GM21381 (cell line): ENCODE measurements around the gene DNER.

ENCODE experiments used
- ATAC-seq: cut with Tn5 transposase; IDR thresholded peaks from one replicate; pipeline ENCODE4 v1.9.1; 2021; ENCODE audit warnings: mild to moderate bottlenecking, moderate library complexity; ENCODE audit not compliant: unreplicated experiment

DNER gene

GRCh38 chr2:229572507-229573271 lies 141.7 kb downstream of the DNER start:
- no peak for ATAC-seq

DNA sequence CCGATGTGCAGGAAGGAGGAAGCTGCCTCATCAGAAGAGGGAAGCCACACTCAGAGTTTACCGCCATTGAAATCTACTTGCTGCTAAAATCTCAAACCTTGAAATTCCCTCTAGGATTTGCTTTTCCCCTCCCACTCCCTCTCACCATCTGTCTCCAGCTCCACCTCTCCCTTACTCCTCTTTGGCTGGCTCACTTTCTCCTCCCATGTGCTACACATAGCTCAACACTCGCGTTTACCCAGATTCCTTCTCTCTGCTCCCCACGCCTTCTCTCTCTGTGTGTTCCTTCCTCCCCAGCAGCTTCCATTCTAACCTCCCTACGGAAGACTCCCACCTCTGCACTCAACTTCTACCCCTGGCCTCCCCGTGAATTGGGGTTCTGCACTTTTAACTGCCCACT lies 143.1 kb downstream of the DNER start:
- ATAC-seq, result no peak

- no peak for ATAC-seq
Measured at GRCh38 chr2:229566370-229566769, 148.0 kb downstream of the DNER start.

- ATAC-seq, result no peak
Measured at GRCh38 chr2:229564300-229564907, 150.0 kb downstream of the DNER start.

DNA sequence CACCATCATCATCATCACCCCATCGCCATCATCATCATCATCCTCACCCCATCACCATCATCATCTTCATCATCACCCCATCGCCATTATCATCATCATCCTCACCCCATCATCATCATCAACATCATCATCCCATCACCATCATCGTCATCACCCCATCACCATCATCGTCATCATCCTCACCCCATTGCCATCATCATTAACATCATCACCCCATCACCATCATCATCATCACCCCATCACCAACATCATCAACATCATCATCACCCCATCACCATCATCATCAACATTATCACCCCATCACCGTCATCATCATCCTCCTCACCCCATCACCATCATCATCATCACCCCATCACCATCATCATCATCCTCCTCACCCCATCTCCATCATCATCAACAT lies 151.0 kb downstream of the DNER start:
- ATAC-seq, result no peak

- ATAC-seq, result no peak
Measured at GRCh38 chr2:229562472-229563127, 151.8 kb downstream of the DNER start.

- no peak for ATAC-seq
Measured at GRCh38 chr2:229559986-229560385, 154.4 kb downstream of the DNER start.

GRCh38 chr2:229553091-229553490 lies 161.3 kb downstream of the DNER start:
- no peak for ATAC-seq

GRCh38 chr2:229543176-229543873 lies 171.0 kb downstream of the DNER start:
- ATAC-seq, result no peak

GRCh38 chr2:229539628-229540027 lies 174.7 kb downstream of the DNER start:
- no peak for ATAC-seq

DNA sequence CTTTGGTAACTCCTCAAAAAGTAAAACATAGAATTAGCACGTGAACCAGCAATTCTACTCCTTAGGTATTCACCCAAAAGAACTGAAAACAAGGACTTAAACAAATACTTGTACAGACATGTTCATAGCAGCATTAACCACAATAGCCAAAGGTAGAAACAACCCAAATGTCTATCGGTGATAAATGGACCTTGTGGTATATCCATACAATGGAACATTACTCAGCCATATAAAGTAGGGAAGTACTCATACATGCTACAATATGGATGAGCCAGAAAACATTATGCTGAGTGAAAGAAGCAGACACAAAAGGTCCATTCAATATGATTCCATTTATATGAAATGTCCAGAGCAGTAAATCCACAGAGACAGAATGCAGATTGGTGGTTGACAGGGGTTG lies 182.8 kb downstream of the DNER start:
- ATAC-seq, result no peak

- no peak for ATAC-seq
Measured at GRCh38 chr2:229530434-229530833, 183.9 kb downstream of the DNER start.

DNA sequence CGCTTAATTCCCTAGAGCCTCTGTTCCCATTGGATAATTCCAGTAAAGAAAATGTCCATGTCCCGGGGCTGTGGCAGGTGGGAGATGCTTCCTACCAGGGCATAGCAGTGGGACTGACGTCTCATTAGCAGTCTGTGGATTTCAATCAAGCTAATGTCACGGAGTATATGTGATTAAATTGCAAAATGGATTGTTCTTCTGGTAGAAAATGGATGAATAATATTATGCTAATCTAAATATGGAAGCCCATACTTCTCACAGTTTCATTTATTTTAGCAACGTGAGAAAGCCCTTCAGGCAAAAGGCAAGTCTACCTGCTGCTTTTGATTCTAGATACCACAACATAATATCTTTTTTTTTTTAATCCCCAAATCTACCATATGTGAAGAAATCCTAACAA lies 185.5 kb downstream of the DNER start:
- ATAC-seq, result no peak

DNA sequence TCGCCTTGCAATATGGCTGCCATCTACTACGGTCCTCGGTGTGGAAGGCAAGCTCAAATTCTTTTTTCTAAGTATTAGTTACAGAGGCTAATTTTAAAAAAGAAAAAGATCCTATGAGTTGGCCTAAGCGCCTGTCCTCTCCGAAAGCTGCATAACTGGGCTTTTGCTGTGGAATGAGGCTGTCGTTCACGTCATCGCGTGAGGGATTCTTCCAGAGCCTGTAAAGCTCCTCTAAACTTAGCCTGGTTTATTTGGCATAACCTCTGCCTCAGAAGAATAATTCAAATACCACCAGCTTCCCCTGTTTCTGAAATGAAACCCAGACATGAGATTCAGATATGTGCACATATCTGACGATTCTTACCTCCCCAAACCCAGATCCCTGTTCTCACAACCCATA lies 187.4 kb downstream of the DNER start:
- ATAC-seq, result no peak

DNA sequence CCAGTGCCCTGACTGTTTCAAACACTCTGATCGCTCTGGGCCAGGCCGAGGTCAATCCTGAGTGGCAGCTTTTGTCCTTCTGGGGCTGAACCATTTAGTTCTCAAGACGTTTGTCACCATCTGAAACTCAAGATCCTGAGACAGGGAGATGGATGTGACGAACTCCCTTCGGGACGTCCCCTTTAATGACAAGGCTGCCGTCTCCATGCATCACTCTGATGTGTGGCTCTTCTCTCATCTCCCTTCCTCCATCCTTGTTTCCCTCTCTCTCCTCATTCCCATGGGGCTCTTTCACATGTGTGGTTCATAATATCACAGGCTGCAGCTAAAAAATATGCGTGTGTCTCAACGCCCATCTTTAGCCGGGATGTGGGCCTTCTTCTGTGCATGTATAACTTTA lies 189.6 kb downstream of the DNER start:
- ATAC-seq, result no peak

DNA sequence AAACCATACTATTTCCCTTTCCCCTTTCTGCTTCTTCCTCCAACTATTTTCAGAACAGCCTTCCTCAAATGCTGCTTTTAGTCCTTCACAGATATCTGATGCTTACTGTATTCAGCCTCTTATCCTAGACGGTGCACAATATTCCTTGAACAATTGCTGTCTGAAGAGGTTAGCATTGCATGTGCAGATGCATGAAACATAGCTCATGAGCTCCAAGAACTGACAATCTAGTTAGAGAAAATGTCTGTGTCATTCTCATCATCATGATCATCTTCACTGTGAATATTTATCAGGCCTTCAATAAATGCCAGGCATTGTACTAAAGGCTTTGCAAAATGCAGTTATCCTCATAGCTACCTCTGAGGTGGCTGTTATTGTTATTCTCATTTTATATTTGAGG lies 190.7 kb downstream of the DNER start:
- ATAC-seq, result no peak

DNA sequence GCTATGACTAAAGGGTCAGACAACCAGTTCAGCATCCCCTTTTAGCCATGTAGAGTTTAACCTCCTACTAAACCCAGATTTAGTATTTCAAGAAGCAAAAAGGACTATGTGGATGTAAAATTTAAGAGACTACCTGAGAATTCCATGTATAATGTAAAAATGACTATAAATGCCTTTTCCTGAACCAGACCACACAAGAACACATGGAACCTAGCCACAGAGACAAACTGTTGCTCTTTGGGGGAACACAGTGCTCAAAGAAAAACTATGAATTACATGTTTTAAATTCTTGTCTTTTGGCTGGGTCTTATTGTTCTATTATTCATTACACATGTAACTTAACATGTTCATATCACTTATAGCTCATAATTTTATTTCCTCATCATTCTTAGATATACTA lies 192.8 kb downstream of the DNER start:
- no peak for ATAC-seq

DNA sequence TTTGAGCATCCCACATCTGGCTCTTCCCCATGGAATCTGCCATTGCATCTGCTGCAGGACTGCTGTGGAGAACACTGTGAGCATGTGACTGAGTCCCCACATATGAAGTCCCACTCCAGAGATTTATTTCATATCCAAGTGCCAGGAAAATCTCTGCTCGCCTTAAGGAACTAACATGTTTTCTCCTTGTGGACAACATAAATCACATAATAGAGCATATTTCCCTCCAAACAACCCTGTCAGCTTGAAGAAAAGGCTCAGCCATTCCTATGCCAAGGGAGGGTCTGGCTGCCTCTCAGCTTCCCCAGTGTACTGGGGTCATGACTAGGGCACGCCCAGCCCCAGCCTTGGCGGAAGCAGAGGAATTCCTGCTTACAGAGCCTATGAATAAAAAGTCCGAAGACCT lies 193.7 kb downstream of the DNER start:
- ATAC-seq, result no peak

- peak; percentile 54 for ATAC-seq
Measured at GRCh38 chr2:229519655-229520430, 194.5 kb downstream of the DNER start.

DNA sequence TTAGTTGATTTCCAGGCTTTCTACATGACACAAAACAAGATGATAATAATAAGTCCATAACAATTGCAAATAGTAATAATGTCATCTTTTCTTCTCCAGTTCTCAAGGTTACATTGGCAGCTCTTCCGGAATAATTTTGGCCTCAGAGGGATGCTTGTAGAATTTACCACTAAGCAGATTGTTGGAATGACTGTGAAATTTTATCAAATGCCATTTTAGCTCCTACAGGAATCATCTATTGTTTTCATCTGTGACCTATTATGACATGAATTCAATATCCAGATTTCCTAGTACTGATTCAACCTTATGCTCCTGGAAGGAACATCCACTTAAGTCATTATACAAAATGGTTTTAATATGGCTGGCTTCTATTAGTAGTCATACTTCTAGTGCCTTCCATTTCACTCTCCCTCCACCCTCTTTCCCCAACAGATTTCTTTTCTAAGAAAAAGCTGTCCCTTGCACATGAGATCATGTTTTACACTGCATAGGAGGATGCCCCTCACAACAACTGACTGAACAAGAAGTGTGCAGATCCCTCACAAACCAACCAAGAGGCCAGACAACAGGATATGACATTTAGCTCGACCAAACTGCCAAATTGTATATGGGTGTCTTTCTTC lies 200.0 kb downstream of the DNER start:
- no peak for ATAC-seq
